Activated naive CD4-positive, alpha-beta T cell treated with anti-CD3 and anti-CD28 coated beads, Interleukin-2, amount 50 U/mL, for 72 hours (primary cell): ENCODE measurements around the gene YLPM1. TPM values are rescaled to one million over a fixed set of nuclear protein-coding genes. Genes with fewer than 3 reads are reported as not detected.

ENCODE experiments used
- ATAC-seq, 2 donors: fragments of 150-1000 bp; cut with Tn5 transposase; 2 replicates each; pipeline ENCODE4 v1.10.0; 2021; ENCODE audit warnings: mild to moderate bottlenecking in 2 of 2, moderate library complexity in 2 of 2
- DNase-seq, 2 donors: peaks; one replicate each; pipeline ENCODE4 v3.0.0; 2021 to 2022; ENCODE audit warnings: low spot score in 2 of 2
- H3K27ac Mint-ChIP-seq, 2 donors: one replicate each; pipeline ENCODE4 v1.8.0; 2022; ENCODE audit warnings: mild to moderate bottlenecking in 2 of 2, mixed read lengths in 2 of 2
- H3K36me3 Mint-ChIP-seq, 2 donors: one replicate each; pipeline ENCODE4 v1.8.0; 2022; ENCODE audit warnings: mixed read lengths in 2 of 2
- H3K9me3 Mint-ChIP-seq, 2 donors: one replicate each; pipeline ENCODE4 v1.8.0; 2022; ENCODE audit warnings: mixed read lengths in 2 of 2
- total RNA-seq, 2 donors: library from RNA; stranded (reverse); gene quantifications; one replicate each; pipeline ENCODE4 v1.2.3, GENCODE V29; 2022

Gene YLPM1
- total RNA-seq, 2 donors from 2014 or later, result 53.0 to 73.9 TPM

DNA sequence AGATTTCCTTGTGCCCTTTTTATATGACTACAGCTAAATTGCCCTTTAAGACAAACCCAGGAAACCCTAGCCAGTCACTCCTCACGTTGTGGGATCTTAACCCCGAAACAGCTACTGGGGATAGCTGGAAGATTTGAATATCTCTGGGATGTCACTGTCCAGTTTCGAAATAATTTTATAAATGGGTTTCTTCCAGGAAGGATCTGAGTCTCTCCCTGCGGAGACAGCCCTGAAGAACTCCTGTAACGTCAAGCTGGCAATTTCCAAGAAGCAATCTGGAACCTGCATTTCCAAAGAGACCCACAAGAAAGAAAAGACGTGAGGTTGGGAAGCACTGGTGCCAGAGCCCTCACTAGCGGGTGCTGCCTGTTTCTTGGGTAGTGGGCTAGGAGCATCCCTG lies 91.9 kb downstream of the YLPM1 start:
- peak overlapping the region in 1 of 2 donors; percentile 29 for H3K27ac Mint-ChIP-seq
- H3K36me3 Mint-ChIP-seq, result no peaks in the 10 kb centered on the region
- H3K9me3 Mint-ChIP-seq, result no peaks in the 10 kb centered on the region
- DNase-seq, result no peak
- ATAC-seq, result no peak

DNA sequence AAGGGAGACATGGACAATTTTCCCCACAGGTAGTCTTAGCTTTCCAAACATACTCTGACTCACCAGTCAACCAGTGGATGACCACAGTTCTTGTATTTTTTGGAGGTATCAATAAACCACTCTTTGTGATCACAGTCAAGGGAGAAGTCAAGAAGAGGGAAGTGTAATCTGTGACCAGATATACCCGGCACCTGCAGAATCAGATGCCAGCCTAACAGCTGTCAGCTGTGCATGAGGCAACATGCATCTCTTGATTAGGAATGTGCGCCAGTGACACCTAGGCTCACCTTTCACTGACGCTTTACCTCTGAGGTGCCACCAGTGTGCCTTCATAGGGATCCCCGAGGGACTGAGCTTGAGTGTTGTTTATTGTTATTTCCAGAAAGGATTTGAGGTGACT lies 92.8 kb downstream of the YLPM1 start:
- ATAC-seq (no peak), DNase-seq (no peak)

DNA sequence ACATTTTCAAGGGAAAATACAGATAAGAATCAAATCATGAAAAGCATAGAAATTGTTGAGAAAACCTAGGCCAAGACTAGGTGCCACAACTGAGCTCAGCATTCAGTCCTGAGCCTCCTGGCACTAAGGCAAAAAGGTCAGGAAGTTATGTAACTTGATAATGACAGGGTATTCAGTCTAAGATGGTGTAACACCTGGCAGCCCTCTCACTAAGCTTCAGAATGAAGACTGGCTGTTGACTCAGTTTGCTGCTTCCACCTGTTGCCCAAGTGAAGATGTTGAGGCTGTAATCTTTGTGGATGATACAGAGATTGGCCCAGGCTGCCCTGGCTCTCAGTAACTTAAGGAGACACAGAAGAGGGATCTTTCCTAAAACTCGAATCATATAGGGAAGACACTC lies 93.2 kb downstream of the YLPM1 start:
- DNase-seq, result no peak
- no peak overlapping the region for H3K27ac Mint-ChIP-seq

More for the DNA sequence above, 92.8 kb downstream of the YLPM1 start:
- Mint-ChIP-seq H3K36me3 (no peaks in the 10 kb centered on the region), H3K9me3 (no peaks in the 10 kb centered on the region), H3K27ac (no peak overlapping the region)

DNA sequence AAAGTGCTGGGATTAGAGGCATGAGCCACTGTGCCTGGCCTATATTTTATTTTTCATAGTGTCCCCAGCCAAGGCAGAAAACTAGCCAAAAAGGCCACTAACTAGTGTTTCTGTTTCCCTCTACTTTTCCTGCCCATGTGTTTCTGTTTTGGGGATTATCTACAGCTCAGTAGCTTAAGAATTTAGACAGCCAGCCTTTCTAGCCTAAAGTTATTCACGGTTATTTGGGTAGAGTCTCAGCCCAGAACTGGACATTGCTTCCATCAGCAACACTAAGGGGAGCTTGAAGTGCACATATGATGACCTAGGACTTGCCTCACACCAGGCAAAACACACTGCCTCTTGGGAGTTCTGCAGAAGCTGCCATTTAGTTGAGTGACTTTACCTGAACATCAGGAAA lies 94.9 kb downstream of the YLPM1 start:
- peak overlapping the region in 1 of 2 donors; percentile 22 for H3K27ac Mint-ChIP-seq
- DNase-seq, result no peak
- ATAC-seq, result no peak
- H3K9me3 Mint-ChIP-seq, result no peaks in the 10 kb centered on the region
- H3K36me3 Mint-ChIP-seq, result no peaks in the 10 kb centered on the region

More for the DNA sequence above, 93.2 kb downstream of the YLPM1 start:
- no peak for ATAC-seq
- no peaks in the 10 kb centered on the region for H3K9me3 Mint-ChIP-seq
- no peaks in the 10 kb centered on the region for H3K36me3 Mint-ChIP-seq

DNA sequence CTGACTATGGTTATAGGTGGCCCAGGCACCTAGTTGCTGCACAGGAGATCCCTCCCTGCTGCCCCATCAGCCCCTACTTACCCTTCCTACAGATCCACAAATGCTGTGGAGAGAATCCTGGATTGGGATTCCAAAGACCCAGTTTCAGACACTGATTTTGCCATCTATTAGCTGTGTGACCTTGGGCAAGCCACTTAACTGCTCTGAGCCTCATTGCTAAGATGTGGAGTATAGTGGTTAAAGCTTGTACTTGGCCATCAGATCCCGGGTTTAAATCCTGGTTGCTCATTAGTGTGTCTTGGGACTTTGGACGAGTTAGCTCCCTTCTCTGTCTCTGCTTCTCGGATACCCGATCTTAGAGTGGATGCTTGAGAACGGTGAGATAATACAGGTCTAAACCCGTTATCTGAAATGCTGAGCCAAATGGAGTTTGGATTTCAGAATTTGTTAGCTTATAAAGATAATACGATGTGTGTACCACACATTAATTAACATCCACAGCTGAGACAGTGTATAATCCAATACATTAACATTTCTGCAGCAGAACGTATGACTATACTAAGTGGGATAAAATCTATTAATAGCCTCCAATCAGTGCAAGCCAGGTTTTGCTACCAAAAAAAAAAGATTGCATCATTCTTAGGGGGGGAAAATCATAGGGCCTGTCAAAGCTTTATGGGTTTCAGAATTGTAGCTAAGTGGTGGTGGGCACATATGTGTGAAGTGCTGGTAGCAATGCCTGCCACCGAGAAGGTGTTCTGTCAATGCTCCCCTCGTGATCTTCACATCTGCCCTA lies 96.8 kb downstream of the YLPM1 start:
- Mint-ChIP-seq H3K27ac (peak overlapping the region in 1 of 2 donors; percentile 73), H3K36me3 (no peaks in the 10 kb centered on the region), H3K9me3 (no peaks in the 10 kb centered on the region)
- DNase-seq, result no peak
- ATAC-seq, result no peak

DNA sequence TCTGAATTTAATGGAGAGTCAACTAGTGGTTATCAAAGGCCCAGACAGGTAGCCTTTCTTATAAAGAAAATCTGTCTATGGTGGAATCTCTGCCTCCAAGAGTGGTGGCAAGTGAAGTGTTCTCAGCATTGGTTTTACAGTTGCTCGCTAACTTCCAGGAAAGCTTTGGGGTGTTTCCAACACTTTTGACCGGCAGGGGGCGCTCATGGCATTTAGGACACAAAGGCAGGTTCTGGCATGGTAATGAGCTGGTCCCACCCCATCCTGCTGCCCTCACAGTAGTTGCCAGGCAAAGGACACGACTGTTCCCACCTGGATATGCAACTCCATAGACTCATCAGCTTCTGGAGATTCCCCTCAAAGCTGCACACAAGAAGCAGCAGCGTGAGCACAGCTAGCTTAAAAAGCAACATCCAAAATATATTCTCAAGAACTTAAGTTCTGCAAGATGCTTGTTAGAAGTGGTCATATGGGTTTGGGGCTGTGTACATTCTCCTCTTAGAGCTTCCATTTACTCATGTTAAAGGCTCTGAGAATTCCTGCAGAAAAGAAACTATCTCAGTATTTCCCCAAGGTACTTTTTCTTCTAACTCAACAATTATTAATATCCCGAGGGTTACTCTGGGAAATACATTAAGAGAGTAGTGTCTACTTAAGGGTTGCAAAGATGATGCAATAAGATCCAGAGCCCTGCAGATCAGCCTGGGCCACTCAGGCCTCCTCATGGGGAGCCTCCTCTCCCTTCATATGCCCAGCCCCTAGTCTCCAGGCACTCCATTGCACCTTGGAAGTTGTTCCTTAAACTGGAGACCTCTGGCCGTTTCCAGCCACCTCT lies 98.0 kb downstream of the YLPM1 start:
- no peaks in the 10 kb centered on the region for H3K36me3 Mint-ChIP-seq
- peak overlapping the region in 1 of 2 donors; percentile 73 for H3K27ac Mint-ChIP-seq
- DNase-seq (peak; percentile 82 to 96), ATAC-seq (peak; percentile 84 to 95)
- H3K9me3 Mint-ChIP-seq, result no peaks in the 10 kb centered on the region

DNA sequence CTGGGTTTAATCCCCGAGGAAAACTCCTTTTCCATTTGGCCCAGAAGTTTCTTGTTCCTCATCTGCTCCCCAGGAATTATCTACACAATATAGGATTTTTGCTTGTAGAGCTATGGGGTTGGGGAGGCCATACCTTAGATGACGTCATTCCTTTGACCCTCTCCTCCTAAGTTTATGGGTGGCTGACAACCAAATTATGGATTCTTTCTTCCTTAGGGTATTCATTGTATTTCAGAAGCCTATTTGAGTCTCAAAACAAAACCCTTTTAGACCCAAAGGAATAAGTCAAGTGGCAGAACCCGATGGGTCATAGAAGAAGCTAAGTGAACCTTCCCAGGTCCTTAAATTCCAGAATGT lies 98.6 kb downstream of the YLPM1 start:
- DNase-seq (no peak), ATAC-seq (no peak)
- H3K27ac Mint-ChIP-seq, result no peak overlapping the region
- H3K9me3 Mint-ChIP-seq, result no peaks in the 10 kb centered on the region
- H3K36me3 Mint-ChIP-seq, result no peaks in the 10 kb centered on the region

DNA sequence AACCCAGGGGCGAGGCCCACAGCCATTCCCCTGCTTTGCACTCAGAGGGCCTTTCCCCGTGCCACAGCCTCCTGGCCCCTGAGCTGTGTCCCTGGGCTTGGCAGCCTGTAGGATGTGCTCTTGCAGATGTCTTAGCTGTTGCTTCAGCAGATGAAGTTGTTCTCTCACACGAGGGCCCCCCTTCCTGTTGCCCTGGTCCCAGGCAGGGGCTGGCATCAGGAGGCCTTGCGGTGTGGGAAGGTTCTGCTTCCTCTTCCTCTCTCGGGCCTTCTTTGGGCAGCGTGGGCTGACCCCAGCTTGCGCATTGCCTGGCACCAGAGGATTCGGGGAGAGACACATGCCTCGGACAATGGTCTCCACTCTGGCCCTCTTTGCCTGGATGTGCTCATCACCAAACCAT lies 100.2 kb downstream of the YLPM1 start:
- DNase-seq, result no peak
- no peak overlapping the region for H3K27ac Mint-ChIP-seq
- no peaks in the 10 kb centered on the region for H3K36me3 Mint-ChIP-seq
- ATAC-seq, result no peak
- H3K9me3 Mint-ChIP-seq, result no peaks in the 10 kb centered on the region

DNA sequence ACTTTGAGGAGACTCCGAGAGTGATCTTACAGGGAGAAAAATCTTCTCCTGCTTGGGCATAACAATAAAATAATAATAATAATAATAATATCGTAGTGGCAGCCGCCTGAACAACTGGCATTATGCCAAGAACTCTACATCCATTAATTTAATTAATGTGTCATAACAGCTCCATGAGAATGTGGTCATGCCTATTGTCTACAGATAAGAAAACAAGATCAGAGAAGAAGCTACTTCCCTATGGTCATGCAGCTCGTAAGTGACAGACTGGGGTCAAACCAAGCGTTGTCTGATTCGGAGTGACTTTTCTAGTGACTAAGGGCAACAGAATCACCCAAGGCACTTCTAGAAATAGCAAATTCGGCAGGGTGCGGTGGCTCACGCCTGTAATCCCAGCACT lies 101.1 kb downstream of the YLPM1 start:
- Mint-ChIP-seq H3K36me3 (no peaks in the 10 kb centered on the region), H3K9me3 (no peaks in the 10 kb centered on the region), H3K27ac (no peak overlapping the region)
- DNase-seq (no peak), ATAC-seq (no peak)

DNA sequence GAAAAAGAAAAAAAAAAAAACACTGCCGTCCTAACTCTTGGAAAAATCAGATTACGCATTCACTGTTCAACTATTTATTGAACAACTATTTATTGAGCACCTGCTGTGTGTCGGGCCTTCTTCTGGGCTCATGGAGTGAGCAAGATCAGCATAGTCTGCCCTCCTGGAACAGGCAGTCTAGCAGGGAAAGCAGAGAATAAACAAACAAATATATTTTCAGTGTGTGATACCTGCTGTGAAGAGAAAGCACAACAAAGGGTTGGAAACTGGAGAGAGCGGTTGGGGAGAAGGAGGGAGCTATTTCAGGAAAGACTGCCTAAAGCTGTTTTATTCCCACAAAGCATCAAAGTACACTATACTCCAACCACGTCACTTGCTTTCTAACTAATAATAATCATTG lies 102.0 kb downstream of the YLPM1 start:
- Mint-ChIP-seq H3K27ac (no peak overlapping the region), H3K36me3 (no peaks in the 10 kb centered on the region), H3K9me3 (no peaks in the 10 kb centered on the region)
- ATAC-seq, result no peak
- DNase-seq, result no peak

DNA sequence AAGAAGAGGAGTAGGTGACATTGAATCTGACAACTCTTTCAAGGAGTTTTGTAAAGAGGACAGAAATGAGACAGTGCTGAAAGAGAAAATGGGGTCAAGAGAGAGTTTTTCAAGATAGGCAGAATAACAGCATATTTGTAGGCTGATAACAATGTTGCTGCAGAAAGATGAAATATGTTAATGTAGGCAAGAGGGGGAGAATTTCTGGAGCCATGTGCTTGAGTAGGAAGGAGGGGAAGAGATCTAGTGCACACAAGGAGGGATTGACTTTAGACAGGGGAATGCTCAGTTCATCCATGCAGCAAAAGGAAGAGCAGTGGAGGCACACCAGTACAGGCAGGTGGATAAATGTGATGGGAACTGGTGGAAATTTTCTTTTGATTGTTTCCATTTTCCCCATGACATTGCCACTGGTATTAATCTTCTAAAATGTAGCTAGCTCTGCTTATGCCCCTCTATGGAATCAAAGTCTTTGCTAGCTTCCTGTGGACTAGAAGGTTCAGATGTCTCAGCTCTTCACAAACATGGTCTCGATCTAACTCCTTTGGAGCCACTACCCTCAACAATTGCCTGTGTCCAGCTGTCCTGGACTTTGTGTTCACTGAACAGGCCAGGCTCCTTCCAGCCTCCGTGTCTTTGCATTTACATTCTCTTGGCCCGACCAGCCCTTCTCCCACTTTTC lies 103.7 kb downstream of the YLPM1 start:
- Mint-ChIP-seq H3K9me3 (no peaks in the 10 kb centered on the region), H3K27ac (peak overlapping the region in 1 of 2 donors; percentile 61), H3K36me3 (no peaks in the 10 kb centered on the region)
- DNase-seq (no peak), ATAC-seq (no peak)

DNA sequence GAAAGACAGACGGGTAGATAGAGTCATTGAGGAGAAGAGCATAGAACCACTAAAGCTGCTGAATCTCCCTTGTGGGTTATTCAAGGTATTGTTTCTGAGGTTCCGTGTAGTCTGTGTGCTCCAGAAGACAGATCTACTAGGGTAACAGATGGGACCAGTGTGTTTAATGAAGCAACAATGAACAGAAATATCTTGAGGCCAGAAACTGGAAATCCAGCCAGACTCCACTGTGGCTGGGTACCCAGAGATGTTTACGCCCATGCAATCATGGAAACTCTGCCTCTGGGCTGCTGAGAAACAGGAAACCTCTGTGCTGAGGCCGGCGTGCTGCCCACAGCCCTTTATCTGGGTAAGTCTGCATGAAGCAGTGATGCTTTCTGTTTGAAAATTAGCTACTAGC lies 104.6 kb downstream of the YLPM1 start:
- Mint-ChIP-seq H3K9me3 (no peaks in the 10 kb centered on the region), H3K36me3 (no peaks in the 10 kb centered on the region), H3K27ac (peak overlapping the region in 1 of 2 donors; percentile 61)
- ATAC-seq, result peak; percentile 91 to 99
- DNase-seq, result peak in 1 of 2 donors; percentile 39

DNA sequence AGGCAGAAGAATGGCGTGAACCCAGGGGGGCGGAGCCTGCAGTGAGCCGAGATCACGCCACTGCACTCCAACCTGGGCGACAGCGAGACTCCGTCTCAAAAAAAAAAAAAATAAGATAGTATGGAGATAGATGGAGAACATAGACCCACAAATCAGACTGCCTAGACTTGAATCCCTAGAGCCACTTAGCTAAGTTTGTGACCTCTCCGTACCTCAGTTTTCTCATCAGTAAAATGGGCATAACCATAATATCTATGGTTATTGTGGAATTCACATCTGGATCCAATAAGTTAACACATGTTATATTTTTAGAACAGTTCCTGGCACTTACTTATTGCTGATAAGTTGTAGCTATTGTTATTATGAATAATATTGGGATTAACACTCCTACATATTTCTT lies 105.6 kb downstream of the YLPM1 start:
- H3K9me3 Mint-ChIP-seq, result no peaks in the 10 kb centered on the region
- ATAC-seq, result no peak
- no peak for DNase-seq
- no peaks in the 10 kb centered on the region for H3K36me3 Mint-ChIP-seq
- no peak overlapping the region for H3K27ac Mint-ChIP-seq

DNA sequence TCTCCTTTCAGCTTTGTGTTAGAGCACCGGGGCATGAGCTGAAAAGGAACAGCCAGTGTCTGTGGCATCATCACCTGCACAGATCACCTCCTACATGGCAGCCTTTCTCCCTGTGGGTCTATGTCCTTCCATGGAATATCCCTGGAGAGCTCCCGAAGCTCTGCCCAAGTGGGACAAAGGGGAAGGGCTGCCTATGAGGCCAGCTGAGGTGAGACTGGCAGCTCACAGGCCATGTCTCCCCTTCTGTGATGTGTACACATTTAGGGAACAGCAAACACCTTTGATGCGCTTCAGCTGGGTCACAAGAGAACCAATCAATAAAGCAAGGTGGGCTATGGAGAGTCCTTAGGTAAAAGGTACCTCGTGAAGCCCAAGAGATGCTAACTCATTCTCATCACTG lies 108.7 kb downstream of the YLPM1 start:
- no peaks in the 10 kb centered on the region for H3K9me3 Mint-ChIP-seq

DNA sequence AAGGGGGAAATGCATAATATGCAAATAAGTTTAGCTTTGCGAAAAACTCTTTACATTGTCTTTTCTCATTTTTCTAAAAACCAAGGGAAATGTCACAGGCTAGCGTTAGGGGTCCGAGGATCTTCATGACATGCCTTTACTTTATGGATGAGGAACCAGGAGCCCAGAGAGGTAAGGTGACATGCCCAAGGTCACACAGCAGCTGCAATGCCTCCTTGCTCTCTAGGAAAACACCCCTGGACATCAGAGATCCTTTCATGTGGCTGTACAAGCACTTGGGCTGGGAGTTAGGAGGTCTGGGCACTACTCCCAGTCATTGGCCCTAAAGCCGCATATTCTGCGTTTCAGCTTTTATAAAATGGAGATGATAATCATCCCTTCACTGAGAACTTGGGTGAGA lies 112.1 kb downstream of the YLPM1 start:
- ATAC-seq (no peak), DNase-seq (no peak)
- no peaks in the 10 kb centered on the region for H3K9me3 Mint-ChIP-seq
- peak overlapping the region in 1 of 2 donors; percentile 76 for H3K27ac Mint-ChIP-seq
- H3K36me3 Mint-ChIP-seq, result no peaks in the 10 kb centered on the region

More for the DNA sequence above, 108.7 kb downstream of the YLPM1 start:
- H3K27ac Mint-ChIP-seq, result no peak overlapping the region
- ATAC-seq (no peak), DNase-seq (no peak)
- H3K36me3 Mint-ChIP-seq, result no peaks in the 10 kb centered on the region

DNA sequence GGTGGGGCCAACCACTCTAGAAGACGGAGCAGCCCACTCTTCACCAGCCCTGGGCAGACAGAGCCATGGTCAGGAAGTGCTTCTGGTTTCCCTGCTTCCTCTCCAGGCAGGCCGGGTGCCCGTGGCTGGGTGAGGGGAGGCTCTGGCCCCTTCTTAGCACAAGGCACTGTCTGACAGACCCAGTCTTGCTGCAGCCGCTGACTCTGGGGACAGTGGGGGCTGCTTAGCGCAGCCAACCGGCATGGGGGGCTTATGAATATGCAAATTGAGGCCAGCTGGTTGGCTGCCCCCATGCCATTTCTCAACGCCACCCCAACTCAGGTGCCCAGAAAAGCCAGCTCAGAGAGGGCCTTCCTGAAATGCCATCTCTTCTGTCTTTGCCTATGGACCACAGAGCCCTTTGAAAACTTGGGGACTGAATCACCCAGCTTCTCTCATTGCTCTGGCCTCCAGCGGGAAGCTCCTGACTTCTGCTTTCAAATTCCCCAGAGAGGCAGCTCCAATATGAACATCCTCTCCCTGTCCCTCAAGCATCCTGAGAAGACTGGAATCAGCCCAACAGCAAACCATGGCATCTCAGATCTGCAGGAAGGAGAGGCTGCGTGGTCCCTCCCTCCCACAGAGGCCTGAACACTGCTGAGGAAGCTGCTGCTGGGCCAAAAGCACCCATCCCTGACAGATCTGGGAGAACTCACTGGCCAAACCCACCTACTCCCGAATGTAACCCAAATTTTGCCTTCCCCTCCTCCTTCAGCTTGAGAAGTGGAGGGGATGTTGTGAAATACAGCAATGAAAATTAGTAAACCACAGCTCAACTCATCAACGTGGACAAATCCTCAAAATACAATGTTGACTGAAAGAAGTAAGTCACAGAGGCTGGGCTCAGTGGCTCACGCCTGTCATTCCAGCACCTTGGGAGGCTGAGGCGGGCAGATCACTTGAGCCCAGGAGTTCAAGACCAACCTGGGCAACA lies 113.1 kb downstream of the YLPM1 start, which contains the start of gene PROX2:
Gene PROX2, minus strand, starts transcription at position 205 of the 973 bp plus-strand sequence. CDS start 12,311 bp downstream, outside the sequence.
- no peak for DNase-seq
- Mint-ChIP-seq H3K36me3 (no peaks in the 10 kb centered on the region), H3K27ac (peak within 1 kb of the TSS; percentile 63 to 76), H3K9me3 (no peaks in the 10 kb centered on the region)
- ATAC-seq, result peak; percentile 63 to 77
